Fibroblast of skin of left quadriceps (primary cell): Measurements from ENCODE around the gene RIPOR3.
"Not testable (repeated sequence)": the region's sequence is repeated elsewhere in the genome, so short reads cannot be mapped to it uniquely, and the experiment has no call there.

Source experiments
- DNase-seq, 2 experiments: peaks; one replicate each; pipeline ENCODE4 v3.0.0-alpha.2; 2013; ENCODE audit warnings: low read depth in 2 of 2

The RIPOR3 gene

GRCh38 chr20:50633361-50633760, 58.0 kb downstream of the RIPOR3 start:
- DNase-seq, result no peak

GRCh38 chr20:50632701-50633100, 58.6 kb downstream of the RIPOR3 start:
- DNase-seq, result no peak

- DNase-seq, result no peak
These were observed 59.1 kb downstream of the RIPOR3 start for GRCh38 chr20:50632236-50632635.

- DNase-seq, result no peak
These were observed 60.6 kb downstream of the RIPOR3 start for GRCh38 chr20:50630578-50631263.

GRCh38 chr20:50629670-50630045, 61.7 kb downstream of the RIPOR3 start:
- DNase-seq, result no peak

GRCh38 chr20:50628853-50629669, 62.3 kb downstream of the RIPOR3 start:
- DNase-seq, result no peak

- no peak for DNase-seq
These were observed 63.0 kb downstream of the RIPOR3 start for GRCh38 chr20:50628332-50628731.

GRCh38 chr20:50627747-50628146, 63.6 kb downstream of the RIPOR3 start:
- no peak for DNase-seq

GRCh38 chr20:50625986-50626677, 65.2 kb downstream of the RIPOR3 start:
- DNase-seq, result no peak

- no peak for DNase-seq
These were observed 66.9 kb downstream of the RIPOR3 start for GRCh38 chr20:50624351-50625016.

GRCh38 chr20:50621068-50621665, 70.2 kb downstream of the RIPOR3 start:
- DNase-seq, result no peak

- DNase-seq, result not testable (repeated sequence)
These were observed 70.9 kb downstream of the RIPOR3 start for GRCh38 chr20:50620459-50620858.

GRCh38 chr20:50618537-50618936, 72.8 kb downstream of the RIPOR3 start:
- no peak for DNase-seq

- DNase-seq, result no peak
These were observed 74.3 kb downstream of the RIPOR3 start for GRCh38 chr20:50617022-50617421.

GRCh38 chr20:50615407-50615806, 75.9 kb downstream of the RIPOR3 start:
- DNase-seq, result no peak

GRCh38 chr20:50613438-50614169, 77.7 kb downstream of the RIPOR3 start:
- no peak for DNase-seq

GRCh38 chr20:50611128-50611810, 80.1 kb downstream of the RIPOR3 start:
- DNase-seq, result no peak

GRCh38 chr20:50610212-50610718, 81.1 kb downstream of the RIPOR3 start:
- no peak for DNase-seq

- DNase-seq, result no peak
These were observed 81.8 kb downstream of the RIPOR3 start for GRCh38 chr20:50609438-50609989.

- no peak for DNase-seq
These were observed 82.6 kb downstream of the RIPOR3 start for GRCh38 chr20:50608750-50609104.
